DND-41 (cell line): ENCODE measurements around the gene RABAC1.

Experiments used
- EZH2 ChIP-seq: IDR thresholded peaks from 3 replicates; pipeline ENCODE4 v1.6.1; 2012; ENCODE audit warnings: borderline replicate concordance, low read depth, mild to moderate bottlenecking, moderate library complexity, low read length, inconsistent platforms; ENCODE audit not compliant: severe bottlenecking
- TF ChIP-seq, protein P1 (sequence below): IDR thresholded peaks from 2 replicates; pipeline ENCODE4 v1.5.1; 2012; ENCODE audit warnings: borderline replicate concordance, low read length, moderate library complexity, mild to moderate bottlenecking; ENCODE audit not compliant: poor library complexity, severe bottlenecking; ENCODE audit errors: extremely low read depth

DNA sequence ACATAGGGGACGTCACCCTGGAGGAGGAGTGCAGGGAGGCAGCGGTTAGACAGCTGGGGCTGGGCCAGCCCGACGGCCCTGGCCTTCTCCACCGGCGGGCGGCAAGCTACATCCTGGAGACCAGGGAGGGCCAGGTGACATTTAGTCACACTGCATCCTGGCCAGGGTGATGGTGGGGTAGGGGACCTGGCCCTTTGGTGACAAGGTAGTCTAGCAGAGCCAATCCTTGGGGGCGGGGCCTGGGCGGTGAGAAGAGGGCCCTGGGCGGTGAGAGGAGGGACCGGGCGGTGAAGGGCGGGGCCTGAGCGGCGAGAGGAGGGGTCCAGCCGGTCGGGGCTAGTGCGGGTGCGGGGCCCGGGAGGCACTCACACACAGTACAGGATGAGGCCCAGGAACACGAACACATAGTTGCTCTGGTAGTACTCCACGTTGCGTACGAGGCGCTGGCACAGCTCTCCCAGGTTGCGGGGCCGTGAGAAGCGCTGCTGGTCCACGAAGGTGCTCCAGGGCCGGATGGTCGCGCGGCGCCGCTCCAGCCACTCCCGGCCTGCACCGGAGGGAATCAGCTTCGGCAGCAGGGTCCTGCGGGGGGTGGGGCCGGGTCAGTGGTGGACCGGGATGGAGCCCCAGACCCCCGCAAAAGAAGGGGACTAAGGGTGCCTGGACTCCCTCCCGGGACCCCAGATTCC lies 610 bp downstream of the RABAC1 start:
- TF ChIP-seq, protein P1, sequence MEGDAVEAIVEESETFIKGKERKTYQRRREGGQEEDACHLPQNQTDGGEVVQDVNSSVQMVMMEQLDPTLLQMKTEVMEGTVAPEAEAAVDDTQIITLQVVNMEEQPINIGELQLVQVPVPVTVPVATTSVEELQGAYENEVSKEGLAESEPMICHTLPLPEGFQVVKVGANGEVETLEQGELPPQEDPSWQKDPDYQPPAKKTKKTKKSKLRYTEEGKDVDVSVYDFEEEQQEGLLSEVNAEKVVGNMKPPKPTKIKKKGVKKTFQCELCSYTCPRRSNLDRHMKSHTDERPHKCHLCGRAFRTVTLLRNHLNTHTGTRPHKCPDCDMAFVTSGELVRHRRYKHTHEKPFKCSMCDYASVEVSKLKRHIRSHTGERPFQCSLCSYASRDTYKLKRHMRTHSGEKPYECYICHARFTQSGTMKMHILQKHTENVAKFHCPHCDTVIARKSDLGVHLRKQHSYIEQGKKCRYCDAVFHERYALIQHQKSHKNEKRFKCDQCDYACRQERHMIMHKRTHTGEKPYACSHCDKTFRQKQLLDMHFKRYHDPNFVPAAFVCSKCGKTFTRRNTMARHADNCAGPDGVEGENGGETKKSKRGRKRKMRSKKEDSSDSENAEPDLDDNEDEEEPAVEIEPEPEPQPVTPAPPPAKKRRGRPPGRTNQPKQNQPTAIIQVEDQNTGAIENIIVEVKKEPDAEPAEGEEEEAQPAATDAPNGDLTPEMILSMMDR, result no peak
- TF ChIP-seq EZH2, result no peak
